Cardiac muscle cell (in vitro differentiated cells and primary cell): ENCODE results near the gene RAB40C. TPM values are rescaled to one million over a fixed set of nuclear protein-coding genes. Genes with fewer than 3 reads are reported as not detected.
A peak's percentile ranks its signal among the peaks of the same experiment; 100 is the strongest.

Source experiments
- DNase-seq, 2 donors: peaks; one replicate each; pipeline versions ENCODE4 v3.0.0 to v3.0.0-alpha.2; 2010 to 2017; ENCODE audit warnings: low read depth in 1 of 2, low spot score in 1 of 2
- H3K27ac ChIP-seq: fragments of 200-600 bp; sonication (generic); 2 replicates; pipeline ENCODE4 v1.5.1; 2016
- H3K27me3 ChIP-seq: fragments of 200-600 bp; sonication (generic); 2 replicates; pipeline ENCODE4 v1.6.0; 2016; ENCODE audit warnings: control low read depth
- H3K36me3 ChIP-seq: fragments of 200-600 bp; sonication (generic); 2 replicates; pipeline ENCODE4 v1.5.1; 2016; ENCODE audit warnings: control low read depth
- H3K4me1 ChIP-seq: fragments of 200-600 bp; sonication (generic); 2 replicates; pipeline ENCODE4 v1.8.1; 2017; ENCODE audit warnings: low read depth, mild to moderate bottlenecking, mixed run types
- H3K4me3 ChIP-seq: fragments of 200-600 bp; sonication (generic); 2 replicates; pipeline ENCODE4 v1.5.1; 2016; ENCODE audit warnings: mild to moderate bottlenecking
- H3K9me3 ChIP-seq: fragments of 200-600 bp; sonication (generic); 2 replicates; pipeline ENCODE4 v1.5.1; 2017; ENCODE audit warnings: low read depth, mild to moderate bottlenecking, control low read depth
- polyA plus RNA-seq: library from polyadenylated mRNA; unstranded; fragments of >200 nt; fragmentation: Nextera tagmentation; extraction: Ambion mirVana; gene quantifications from 2 replicates; pipeline ENCODE4 v1.2.1, GENCODE V29; 2016
- total RNA-seq: library from RNA; depleted of rRNA; stranded (reverse); fragments of >200 nt; gene quantifications from 2 replicates; pipeline ENCODE4 v1.2.3, GENCODE V29; 2016
- TF ChIP-seq, protein P1 (sequence below): IDR thresholded peaks from 2 replicates; pipeline ENCODE4 v1.5.1; 2012; ENCODE audit warnings: low read depth, mild to moderate bottlenecking, low read length

Gene RAB40C
- total and polyA plus RNA-seq, 2 experiments from 2014 or later = 30.8 to 45.9 TPM

GRCh38 chr16:667780-668518 lies 78.1 kb downstream of the RAB40C start, which contains the start of gene RHOT2:
TSS of gene RHOT2 (plus strand) at chr16:668132. CDS start at chr16:668200, 68 bp downstream.
- no peaks in the 10 kb centered on the region for H3K27me3 ChIP-seq
- peak; percentile 94 to 96 for DNase-seq
- TF ChIP-seq, protein P1, sequence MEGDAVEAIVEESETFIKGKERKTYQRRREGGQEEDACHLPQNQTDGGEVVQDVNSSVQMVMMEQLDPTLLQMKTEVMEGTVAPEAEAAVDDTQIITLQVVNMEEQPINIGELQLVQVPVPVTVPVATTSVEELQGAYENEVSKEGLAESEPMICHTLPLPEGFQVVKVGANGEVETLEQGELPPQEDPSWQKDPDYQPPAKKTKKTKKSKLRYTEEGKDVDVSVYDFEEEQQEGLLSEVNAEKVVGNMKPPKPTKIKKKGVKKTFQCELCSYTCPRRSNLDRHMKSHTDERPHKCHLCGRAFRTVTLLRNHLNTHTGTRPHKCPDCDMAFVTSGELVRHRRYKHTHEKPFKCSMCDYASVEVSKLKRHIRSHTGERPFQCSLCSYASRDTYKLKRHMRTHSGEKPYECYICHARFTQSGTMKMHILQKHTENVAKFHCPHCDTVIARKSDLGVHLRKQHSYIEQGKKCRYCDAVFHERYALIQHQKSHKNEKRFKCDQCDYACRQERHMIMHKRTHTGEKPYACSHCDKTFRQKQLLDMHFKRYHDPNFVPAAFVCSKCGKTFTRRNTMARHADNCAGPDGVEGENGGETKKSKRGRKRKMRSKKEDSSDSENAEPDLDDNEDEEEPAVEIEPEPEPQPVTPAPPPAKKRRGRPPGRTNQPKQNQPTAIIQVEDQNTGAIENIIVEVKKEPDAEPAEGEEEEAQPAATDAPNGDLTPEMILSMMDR = peak; percentile 67
- H3K9me3 ChIP-seq = no peaks in the 10 kb centered on the region
- H3K4me1 ChIP-seq = no peaks in the 10 kb centered on the region
- peak within 1 kb of the TSS; percentile 85 for H3K4me3 ChIP-seq
- H3K27ac ChIP-seq = peak within 1 kb of the TSS; percentile 44
- H3K36me3 ChIP-seq = peaks cover 34% of the 10 kb centered on the region

- DNase-seq = no peak
- Histone ChIP-seq H3K27me3 (no peaks in the 10 kb centered on the region), H3K9me3 (no peaks in the 10 kb centered on the region), H3K36me3 (peaks cover 35% of the 10 kb centered on the region), H3K4me3 (peak overlapping the region; percentile 85), H3K4me1 (no peaks in the 10 kb centered on the region), H3K27ac (no peak overlapping the region)
- TF ChIP-seq, protein P1 = no peak
These were observed 78.8 kb downstream of the RAB40C start for GRCh38 chr16:668519-669171.

DNA sequence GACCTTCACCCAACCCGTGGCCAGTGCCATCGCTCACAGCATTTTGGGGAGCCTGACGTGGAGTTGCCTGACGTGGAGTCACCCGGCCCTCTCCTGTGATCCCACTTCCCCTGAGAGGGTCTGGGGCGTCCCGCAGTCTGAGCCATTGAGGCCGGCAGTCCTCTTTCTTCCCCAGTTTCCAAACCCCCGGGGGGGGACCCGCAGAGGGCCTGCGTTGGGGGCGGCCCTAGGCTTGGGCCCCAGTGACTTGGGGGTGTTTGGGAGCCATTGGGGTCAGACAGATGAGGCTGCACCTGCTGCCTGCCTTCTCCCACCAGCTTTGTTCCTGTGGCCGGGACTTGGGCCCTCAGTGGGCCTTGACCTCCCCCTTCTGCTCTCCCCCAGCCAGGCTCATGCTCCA lies 79.8 kb downstream of the RAB40C start:
- no peak for DNase-seq
- Histone ChIP-seq H3K4me3 (no peak overlapping the region), H3K4me1 (peaks cover under 1% of the 10 kb centered on the region), H3K36me3 (peaks cover 35% of the 10 kb centered on the region), H3K27me3 (no peaks in the 10 kb centered on the region), H3K9me3 (no peaks in the 10 kb centered on the region), H3K27ac (no peak overlapping the region)
- TF ChIP-seq, protein P1 = no peak

- Histone ChIP-seq H3K27ac (no peak overlapping the region), H3K9me3 (no peaks in the 10 kb centered on the region), H3K27me3 (no peaks in the 10 kb centered on the region), H3K36me3 (peaks cover 35% of the 10 kb centered on the region), H3K4me1 (peaks cover 5% of the 10 kb centered on the region), H3K4me3 (no peak overlapping the region)
- TF ChIP-seq, protein P1 = no peak
- no peak for DNase-seq
These were observed 80.9 kb downstream of the RAB40C start for GRCh38 chr16:670485-671352.

- TF ChIP-seq, protein P1 = no peak
- peaks cover 35% of the 10 kb centered on the region for H3K36me3 ChIP-seq
- peaks cover 5% of the 10 kb centered on the region for H3K4me1 ChIP-seq
- no peak for DNase-seq
- no peak overlapping the region for H3K27ac ChIP-seq
- H3K27me3 ChIP-seq = no peaks in the 10 kb centered on the region
- no peak overlapping the region for H3K4me3 ChIP-seq
- H3K9me3 ChIP-seq = no peaks in the 10 kb centered on the region
These were observed 81.7 kb downstream of the RAB40C start for GRCh38 chr16:671353-672131.
